Mucosa of rectum (tissue), 2 donors: Measurements from ENCODE around the gene KAT6B.

Experiments used
- H3K27ac ChIP-seq, 2 donors: one replicate each; pipeline ENCODE4 v1.7.0; 2013; ENCODE audit warnings: inconsistent platforms in 2 of 2, low read depth in 2 of 2, low read length in 2 of 2
- H3K27me3 ChIP-seq, 2 donors: one replicate each; pipeline ENCODE4 v1.7.0; 2013; ENCODE audit warnings: low read length in 2 of 2; ENCODE audit not compliant: control insufficient read depth in 2 of 2, insufficient read depth in 2 of 2
- H3K36me3 ChIP-seq, 2 donors: one replicate each; pipeline ENCODE4 v1.7.0; 2013; ENCODE audit warnings: low read length in 2 of 2; ENCODE audit not compliant: control insufficient read depth in 2 of 2, insufficient read depth in 2 of 2
- H3K4me1 ChIP-seq, 2 donors: one replicate each; pipeline ENCODE4 v1.7.0; 2013; ENCODE audit warnings: low read length in 2 of 2, mild to moderate bottlenecking in 1 of 2; ENCODE audit not compliant: control insufficient read depth in 2 of 2, insufficient read depth in 2 of 2
- H3K4me3 ChIP-seq, 2 donors: one replicate each; pipeline ENCODE4 v1.7.0; 2013; ENCODE audit warnings: low read length in 2 of 2
- H3K9ac ChIP-seq, 2 donors: one replicate each; pipeline ENCODE4 v1.7.0; 2013; ENCODE audit warnings: low read length in 2 of 2, low read depth in 1 of 2, mild to moderate bottlenecking in 1 of 2
- H3K9me3 ChIP-seq, 2 donors: one replicate each; pipeline ENCODE4 v1.7.0; 2013; ENCODE audit warnings: low read length in 2 of 2; ENCODE audit not compliant: control insufficient read depth in 2 of 2
- donor health status: healthy.
- donor health status: Normal muscosa, but diverticular disease.

KAT6B gene

DNA sequence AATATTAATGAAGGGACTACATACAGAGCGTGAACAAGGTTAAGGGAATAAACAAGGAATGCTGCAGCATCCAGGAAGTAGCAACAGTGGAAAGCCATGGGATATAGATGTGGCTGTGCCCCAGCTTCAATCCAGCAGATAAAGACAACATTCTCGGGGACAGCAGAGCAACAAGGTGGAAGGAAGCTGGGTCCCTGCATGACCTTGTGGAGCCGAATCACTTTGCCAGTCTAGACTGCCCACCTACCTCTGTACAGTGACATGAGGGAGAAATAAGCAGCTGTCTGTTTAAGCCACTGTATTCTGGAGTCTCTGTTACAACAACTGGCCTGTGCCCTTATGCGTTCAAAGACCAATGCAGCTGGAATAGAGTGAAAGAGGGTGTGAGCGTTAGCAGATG, 255.0 kb downstream of the KAT6B start:
- Histone ChIP-seq H3K9ac (no peak overlapping the region), H3K27me3 (peaks cover 0 to 5% of the 10 kb centered on the region in 2 donors), H3K4me1 (no peaks in the 10 kb centered on the region), H3K4me3 (no peak overlapping the region), H3K27ac (no peak overlapping the region), H3K36me3 (no peaks in the 10 kb centered on the region), H3K9me3 (peaks cover 0 to 2% of the 10 kb centered on the region in 2 donors)
